SKM-1 treated with dmso at 0.1 percent for 144 hours (cell line): Measurements from ENCODE around the gene KRT28.

ENCODE experiments used
- DNase-seq: peaks from one replicate; lab custom pipeline; 2025; ENCODE audit not compliant: unreplicated experiment; lab: John Stamatoyannopoulos, UW

KRT28 gene

DNA sequence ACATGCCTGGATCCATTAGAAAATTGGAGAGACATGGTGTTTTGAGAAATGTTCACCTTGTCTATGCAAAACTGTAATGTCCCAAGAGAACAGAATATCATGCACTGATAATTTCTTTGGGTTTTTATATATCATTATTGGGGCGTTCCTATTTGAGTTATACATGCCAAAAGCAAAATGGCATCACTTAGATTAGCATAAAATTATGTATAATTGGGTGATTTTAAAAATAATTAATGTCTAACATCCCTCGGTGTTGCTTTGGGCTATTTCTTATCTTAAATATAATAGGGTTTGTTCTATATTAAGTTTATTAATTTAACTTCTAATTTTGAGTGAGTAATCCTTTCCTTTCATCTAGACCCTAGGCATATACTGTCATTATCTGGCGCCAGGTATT is at the start of gene KRT28:
TSS of gene KRT28 (minus strand) at position 101 of the 400 bp plus-strand sequence. CDS start at position 35, 66 bp downstream.
- DNase-seq, result no peak

DNA sequence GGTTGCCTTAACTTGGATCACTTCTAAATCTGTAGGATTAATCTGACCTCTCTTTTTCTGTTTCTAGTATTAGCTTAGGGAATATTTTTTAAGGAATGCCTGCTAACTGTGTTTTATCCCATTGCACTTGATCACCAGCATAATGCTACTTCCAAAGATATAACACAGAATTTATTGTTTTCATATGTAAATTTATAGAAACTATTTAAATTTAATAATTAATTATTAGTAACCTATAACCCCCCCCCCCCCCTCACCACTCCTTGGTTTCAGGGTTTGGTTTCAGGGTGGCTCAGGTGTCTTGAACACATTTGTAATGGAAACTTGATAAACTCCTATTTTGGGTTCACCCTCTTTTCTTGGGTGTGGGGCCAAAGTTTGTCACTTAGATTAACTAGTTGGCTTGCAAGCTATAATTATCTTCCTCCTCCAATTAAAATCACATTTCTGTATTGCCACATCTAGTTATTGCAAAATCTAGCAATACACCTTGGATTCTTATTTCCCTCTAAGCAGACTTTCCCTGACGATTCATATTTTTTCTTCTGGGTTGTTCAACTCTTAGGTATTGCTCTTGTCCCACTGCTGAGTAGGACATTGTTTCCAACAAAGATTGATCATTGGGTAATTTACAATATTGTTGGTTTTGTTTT is 49.0 kb upstream of the KRT28 start:
- DNase-seq, result no peak

DNA sequence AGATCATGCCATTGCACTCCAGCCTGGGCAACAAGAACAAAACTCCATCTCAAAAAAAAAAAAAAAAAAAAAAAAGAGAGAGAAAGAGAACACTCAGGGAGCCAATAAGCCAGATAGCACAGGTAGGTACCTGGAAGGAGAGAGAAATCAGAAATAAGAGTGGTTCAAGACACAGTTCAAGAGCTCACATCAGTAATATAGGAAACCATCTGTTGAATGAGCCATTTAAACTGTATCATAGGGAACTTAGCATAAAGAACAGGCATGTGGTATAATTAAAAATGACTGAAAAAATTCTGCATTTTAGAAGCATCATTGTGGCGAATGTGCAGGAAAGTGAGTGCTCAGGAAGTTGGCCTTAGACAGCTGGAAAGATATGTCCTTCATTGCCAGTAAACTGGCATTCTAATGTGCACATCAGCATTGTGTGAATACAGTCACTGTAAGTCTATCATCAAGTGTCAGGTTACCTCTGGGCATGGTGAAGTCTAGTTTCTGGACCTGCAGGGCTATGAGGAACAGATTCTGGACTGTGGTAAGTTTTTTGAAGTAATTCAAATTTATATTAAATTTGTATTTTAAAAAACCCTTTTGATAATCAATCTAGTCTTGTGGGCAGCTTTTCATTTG is 46.9 kb upstream of the KRT28 start:
- DNase-seq, result no peak

DNA sequence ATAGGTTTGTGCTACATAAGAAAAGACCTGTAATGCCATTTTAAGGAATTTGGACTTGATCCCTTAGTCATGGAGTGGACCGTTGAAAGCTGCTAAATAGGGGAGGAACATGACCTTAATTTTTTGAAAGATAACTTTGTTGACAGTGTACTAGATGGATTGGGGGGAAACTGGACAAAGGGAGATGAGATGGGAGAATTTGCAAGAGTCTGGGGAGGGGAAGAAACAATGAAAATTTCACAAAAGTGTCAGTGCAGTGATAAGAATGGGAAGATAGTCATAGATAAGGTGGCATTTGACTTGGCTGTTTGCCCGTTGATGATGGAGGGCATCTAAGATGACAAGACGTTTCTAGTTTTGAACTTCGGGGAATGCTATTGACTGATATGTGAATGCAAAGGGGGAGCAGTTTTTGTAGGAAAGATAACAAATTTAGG is 44.9 kb upstream of the KRT28 start:
- no peak for DNase-seq

DNA sequence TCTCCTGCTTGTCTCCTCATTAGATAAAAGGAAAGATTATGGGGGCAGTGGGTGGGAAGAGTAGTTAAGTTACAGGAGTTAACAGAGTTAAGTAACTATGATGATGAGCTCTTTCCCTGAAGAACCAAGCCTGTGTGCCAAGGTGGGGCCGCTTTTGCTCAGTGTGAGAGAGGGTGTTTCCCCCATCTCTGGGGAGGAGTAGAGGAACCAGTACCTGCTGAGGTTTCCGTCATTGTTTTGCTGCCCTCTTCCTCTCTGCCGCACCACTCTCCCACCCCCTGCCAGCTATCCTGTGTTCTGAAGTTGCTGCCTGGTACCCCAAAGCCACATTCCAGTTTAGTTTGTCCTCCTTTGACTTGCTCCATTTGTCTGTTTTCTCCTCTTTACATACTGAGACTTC is 43.5 kb upstream of the KRT28 start:
- no peak for DNase-seq

DNA sequence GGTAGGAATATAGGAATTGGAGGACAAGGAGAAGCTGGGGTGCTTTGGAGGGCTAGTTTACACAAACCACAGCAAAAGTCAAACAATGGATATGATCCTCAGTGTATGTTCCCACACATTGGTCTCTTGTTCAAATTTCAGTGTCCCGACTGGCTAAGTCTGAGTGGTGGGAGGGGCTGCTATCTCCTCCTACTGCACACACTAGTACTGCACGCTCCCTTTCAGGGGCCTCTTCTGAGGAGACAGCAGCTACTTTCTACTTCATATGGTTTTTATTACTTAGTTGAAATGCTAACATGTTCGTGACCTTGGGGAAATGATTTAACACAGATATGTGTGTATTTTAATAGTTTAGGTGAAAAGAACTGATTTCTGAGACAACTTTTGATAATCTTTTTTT is 41.5 kb upstream of the KRT28 start:
- no peak for DNase-seq

GRCh38 chr17:40839194-40839593 is 39.4 kb upstream of the KRT28 start:
- no peak for DNase-seq

GRCh38 chr17:40836020-40836419 is 36.3 kb upstream of the KRT28 start:
- DNase-seq, result no peak

DNA sequence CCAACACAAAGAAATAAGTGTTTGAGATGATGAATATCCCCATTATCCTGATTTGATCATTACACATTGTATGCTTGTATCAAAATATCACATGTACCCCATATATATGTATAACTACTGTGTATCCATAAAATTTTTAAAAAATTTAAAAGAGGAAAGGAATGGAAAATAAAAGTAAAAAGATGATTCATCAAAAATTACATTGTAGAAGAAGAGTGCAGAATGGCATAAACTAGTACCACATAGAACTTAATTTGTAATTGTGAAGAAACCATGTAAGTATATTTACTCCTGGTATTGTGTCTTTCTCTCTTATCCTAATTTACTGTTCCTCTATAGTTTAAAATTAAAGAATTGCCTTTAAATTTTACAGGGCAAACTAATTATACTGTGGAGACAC is 34.1 kb upstream of the KRT28 start:
- DNase-seq, result no peak

DNA sequence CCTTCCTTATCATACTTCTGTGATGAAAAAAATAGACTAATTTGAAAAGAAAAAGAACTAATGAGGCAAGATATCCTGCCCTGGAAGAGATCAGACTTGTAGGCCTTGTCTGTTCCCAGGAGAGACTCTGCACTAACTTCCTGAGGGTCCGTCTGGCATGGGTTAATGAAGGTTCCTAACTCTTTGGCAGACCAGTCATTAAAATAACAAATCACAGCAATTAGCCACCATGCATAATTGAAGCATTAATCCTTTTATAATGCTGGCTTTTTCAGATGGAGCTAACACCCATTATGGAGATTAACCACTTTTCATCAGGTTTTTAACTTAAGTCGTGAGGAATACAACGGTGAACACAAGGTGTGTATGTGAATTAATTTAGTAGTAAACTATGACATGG is 33.1 kb upstream of the KRT28 start:
- no peak for DNase-seq

DNA sequence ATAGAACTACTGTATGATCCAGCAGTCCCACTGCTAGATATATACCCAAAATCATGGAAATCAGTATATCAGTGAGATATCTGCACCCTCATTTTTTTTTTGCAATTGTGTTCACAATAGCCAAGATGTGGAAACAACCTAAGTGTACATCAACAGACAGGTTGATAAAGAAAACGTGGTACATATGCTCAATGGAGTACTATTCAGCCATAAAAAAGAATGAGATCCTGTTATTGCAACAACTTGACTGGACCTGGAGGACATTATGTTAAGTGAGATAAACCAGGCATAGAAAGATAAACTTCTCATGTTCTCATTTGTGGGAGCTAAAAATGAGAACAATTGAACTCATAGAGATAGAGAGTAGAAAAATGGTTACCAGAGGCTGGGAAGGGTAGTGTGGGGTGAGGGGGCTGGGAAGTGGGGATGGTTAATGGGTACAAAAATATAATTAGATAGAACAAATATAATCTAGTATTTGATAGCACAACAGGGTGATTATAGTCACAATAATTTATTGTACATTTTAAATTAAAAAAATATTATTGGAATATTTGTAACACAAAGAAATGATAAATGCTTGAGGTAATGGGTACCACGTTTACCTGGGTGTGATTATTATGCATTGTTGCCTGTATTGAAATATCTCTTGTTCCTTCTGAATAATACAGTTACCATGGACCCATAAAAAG is 30.5 kb upstream of the KRT28 start:
- no peak for DNase-seq

DNA sequence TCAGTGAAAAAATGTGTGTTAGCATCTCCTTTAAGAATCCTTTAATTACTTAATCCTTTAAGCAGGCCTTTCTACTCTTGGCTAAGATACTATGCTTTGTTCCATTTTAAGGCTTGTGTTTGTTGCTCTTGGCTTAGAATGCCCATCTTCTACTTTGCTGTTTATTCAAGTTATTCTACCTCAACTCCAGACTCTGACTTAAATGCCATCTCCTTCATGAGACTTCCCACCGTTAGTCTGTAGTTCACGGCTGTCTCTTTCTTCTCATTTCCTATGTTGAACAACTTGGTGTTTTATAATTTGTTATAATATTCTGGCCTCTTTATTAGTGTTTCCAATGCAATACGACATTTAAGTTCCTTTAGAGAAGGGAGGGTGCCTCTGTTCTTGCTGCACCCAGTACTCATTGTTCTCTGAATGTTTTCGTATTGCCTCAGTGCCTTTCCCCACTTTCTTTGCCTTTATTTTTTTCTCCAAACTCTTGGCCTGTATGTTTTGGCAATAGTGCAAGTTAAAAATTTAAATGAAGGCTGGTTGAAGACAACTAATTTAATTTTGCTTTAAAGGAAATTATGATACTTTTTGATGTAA is 28.8 kb upstream of the KRT28 start:
- DNase-seq, result no peak

GRCh38 chr17:40827746-40828453 is 28.1 kb upstream of the KRT28 start:
- DNase-seq, result no peak

GRCh38 chr17:40825599-40825998 is 25.8 kb upstream of the KRT28 start:
- DNase-seq, result no peak

- no peak for DNase-seq
These were observed 24.5 kb upstream of the KRT28 start for GRCh38 chr17:40824015-40824832.

- DNase-seq, result no peak
These were observed 22.5 kb upstream of the KRT28 start, which contains the start of gene KRT10 for GRCh38 chr17:40822132-40822812. KRT10 (minus strand) TSS chr17:40822614; CDS start chr17:40822585, 29 bp downstream.

DNA sequence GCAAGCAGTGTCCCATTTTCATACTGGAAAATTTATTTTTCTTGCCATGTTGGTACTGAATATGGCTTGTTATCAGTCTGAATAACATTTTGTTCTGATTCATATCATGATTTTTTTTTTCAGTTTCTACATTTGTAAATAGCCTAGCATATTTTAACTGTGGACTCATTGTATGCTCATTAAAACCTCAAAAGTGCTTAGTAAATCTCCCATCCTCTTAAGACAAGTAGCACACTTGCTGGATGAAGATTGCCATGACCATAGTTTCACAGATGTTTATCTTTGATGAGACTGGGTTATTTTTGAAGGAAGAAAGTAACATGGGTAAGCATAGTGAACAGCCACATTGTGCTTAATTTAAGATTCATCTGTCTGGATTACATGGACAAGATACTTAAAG is 21.8 kb upstream of the KRT28 start:
- no peak for DNase-seq

GRCh38 chr17:40820228-40820838 is 20.6 kb upstream of the KRT28 start:
- no peak for DNase-seq

- no peak for DNase-seq
These were observed 19.9 kb upstream of the KRT28 start for GRCh38 chr17:40819528-40820125.
